ENCODE data around the gene SPDYE6.

DNA sequence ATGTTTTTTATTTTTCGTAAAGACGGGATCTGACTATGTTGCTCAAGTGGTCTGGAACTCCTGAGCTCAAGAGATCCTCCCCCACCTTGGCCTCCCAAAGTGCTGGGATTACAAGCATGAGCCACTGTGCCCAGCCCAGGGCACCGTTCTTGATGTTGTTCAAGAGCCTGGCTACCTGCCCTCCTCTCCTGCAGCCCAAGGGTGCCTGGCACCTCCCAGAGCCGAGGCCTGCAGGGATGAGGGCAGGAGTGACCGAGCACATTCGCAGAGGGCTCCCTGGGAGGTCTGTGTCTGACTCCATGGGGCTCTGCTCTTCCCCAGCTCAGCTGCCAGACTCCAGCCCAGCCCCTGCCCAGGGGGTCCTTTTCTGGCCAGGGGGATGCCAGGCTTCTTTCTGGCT lies 54.2 kb downstream of the SPDYE6 start:
- TF ChIP-seq, protein P1, sequence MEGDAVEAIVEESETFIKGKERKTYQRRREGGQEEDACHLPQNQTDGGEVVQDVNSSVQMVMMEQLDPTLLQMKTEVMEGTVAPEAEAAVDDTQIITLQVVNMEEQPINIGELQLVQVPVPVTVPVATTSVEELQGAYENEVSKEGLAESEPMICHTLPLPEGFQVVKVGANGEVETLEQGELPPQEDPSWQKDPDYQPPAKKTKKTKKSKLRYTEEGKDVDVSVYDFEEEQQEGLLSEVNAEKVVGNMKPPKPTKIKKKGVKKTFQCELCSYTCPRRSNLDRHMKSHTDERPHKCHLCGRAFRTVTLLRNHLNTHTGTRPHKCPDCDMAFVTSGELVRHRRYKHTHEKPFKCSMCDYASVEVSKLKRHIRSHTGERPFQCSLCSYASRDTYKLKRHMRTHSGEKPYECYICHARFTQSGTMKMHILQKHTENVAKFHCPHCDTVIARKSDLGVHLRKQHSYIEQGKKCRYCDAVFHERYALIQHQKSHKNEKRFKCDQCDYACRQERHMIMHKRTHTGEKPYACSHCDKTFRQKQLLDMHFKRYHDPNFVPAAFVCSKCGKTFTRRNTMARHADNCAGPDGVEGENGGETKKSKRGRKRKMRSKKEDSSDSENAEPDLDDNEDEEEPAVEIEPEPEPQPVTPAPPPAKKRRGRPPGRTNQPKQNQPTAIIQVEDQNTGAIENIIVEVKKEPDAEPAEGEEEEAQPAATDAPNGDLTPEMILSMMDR (IDR thresholded peaks at IDR 0.05): no peak
- TF ChIP-seq ZFX (IDR thresholded peaks at IDR 0.05; ENCODE audit: borderline replicate concordance): no peak

Data from 22Rv1 (cell line).